Measurements from ENCODE around the gene KRTAP10-10. TPM values are rescaled to one million over a fixed set of nuclear protein-coding genes. Genes with fewer than 3 reads are reported as not detected.

Gene KRTAP10-10
- total and polyA plus RNA-seq, 5 donors from 2014 or later: not detected

DNA sequence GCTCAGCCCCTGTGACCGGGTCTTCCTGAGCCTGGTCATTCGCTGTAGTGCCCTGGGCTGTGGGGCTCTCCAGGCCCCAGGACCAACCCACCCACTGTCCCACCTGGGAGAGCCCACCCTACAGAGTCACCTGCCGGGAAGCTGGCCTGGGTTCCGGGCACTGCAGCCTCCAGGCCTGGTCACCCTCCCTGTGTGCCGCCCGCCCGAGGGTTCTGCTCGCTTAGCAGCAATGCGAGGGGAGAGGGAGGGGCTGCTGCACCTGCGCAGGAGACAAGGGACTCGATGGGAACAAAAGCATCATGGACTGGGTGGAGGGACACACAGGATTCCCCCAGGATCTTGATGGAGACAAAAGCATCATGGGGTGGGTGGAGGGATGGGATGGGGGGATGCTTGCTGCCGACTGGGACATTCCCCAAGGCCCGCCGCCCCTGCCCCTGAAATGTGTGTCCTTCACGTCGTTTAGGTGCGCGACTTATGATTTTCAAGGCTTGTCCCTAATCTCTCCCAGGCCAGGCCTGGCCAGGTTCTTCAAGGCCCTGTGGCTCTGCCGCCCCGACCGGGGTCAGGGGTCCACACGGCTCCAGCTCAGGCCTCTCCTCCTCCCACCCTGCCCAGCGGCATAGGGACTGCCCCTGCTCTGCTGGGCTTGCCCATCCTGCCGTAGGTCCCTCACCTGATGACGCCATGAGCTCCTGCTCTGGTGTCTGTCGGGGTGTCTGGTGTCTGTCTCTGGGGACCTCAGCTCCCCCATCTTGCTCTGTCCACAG is 23.6 kb upstream of the KRTAP10-10 start:
- peaks cover 0 to 27% (median 8%) of the 10 kb centered on the region in 7 donors for H3K9me3 Mint-ChIP-seq
- H3K36me3 Mint-ChIP-seq: peaks cover 4% of the 10 kb centered on the region
- peaks cover 4% of the 10 kb centered on the region for H3K27me3 ChIP-seq (ENCODE audit: control insufficient read depth, insufficient read depth, low read length)
- ATAC-seq (ENCODE audit: low read depth in 2 of 2) (no peak), DNase-seq (no peak)
- no peak overlapping the region for H3K27ac ChIP-seq (ENCODE audit: insufficient read depth, low read length, poor library complexity, severe bottlenecking)
- H3K36me3 ChIP-seq (ENCODE audit: control insufficient read depth, insufficient read depth, low read length): no peaks in the 10 kb centered on the region
- peaks cover 0 to 36% (median 5%) of the 10 kb centered on the region in 4 donors for H3K4me1 Mint-ChIP-seq
- no peak overlapping the region for H3K4me3 Mint-ChIP-seq
- H3K9me3 ChIP-seq (ENCODE audit: control insufficient read depth in 2 of 2, low read length in 2 of 2): peaks cover 14 to 29% of the 10 kb centered on the region in 2 experiments
- H3K27me3 Mint-ChIP-seq: no peaks in the 10 kb centered on the region
- H3K27ac Mint-ChIP-seq: no peak overlapping the region
- H3K4me1 ChIP-seq (ENCODE audit: control insufficient read depth, insufficient read depth, low read length, poor library complexity, severe bottlenecking): peaks cover 13% of the 10 kb centered on the region
- H3K4me3 ChIP-seq (ENCODE audit: low read depth, low read length): no peak overlapping the region

DNA sequence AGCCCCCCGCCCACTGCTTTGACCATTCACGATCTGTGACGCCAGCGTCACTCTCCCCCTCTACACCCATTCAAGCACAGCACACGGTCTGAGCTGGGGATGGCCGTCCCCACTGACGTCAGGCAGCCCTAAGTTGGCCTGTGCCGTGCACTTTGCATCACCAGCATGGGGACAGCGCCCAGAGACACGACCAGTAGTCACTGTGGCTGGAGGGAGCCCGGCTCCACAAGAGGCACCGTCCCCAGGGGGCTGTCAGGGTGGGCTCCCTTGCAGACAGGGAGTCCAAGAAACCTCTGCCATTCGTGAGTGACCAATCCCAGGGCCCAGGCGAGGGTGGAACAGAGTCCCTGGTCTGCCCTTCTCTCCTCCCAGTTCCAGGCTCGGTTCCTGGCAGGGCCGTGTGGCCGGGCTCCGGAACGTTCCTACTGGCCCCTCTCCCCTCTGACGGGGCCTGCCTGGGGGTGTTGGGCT is 23.0 kb upstream of the KRTAP10-10 start:
- Histone ChIP-seq H3K4me1 (ENCODE audit: control insufficient read depth, insufficient read depth, low read length, poor library complexity, severe bottlenecking) (peaks cover 19% of the 10 kb centered on the region), H3K9me3 (ENCODE audit: control insufficient read depth in 2 of 2, low read length in 2 of 2) (peaks cover 11 to 25% of the 10 kb centered on the region in 2 experiments), H3K36me3 (ENCODE audit: control insufficient read depth, insufficient read depth, low read length) (no peaks in the 10 kb centered on the region), H3K27ac (ENCODE audit: insufficient read depth, low read length, poor library complexity, severe bottlenecking) (no peak overlapping the region), H3K27me3 (ENCODE audit: control insufficient read depth, insufficient read depth, low read length) (peaks cover 2% of the 10 kb centered on the region), H3K4me3 (ENCODE audit: low read depth, low read length) (no peak overlapping the region)
- Mint-ChIP-seq H3K36me3 (peaks cover 4% of the 10 kb centered on the region), H3K27me3 (no peaks in the 10 kb centered on the region), H3K9me3 (peaks cover 1 to 29% (median 9%) of the 10 kb centered on the region in 7 donors), H3K27ac (no peak overlapping the region), H3K4me1 (peaks cover 6 to 42% (median 12%) of the 10 kb centered on the region in 4 donors), H3K4me3 (no peak overlapping the region)
- DNase-seq (no peak), ATAC-seq (ENCODE audit: low read depth in 2 of 2) (no peak)

DNA sequence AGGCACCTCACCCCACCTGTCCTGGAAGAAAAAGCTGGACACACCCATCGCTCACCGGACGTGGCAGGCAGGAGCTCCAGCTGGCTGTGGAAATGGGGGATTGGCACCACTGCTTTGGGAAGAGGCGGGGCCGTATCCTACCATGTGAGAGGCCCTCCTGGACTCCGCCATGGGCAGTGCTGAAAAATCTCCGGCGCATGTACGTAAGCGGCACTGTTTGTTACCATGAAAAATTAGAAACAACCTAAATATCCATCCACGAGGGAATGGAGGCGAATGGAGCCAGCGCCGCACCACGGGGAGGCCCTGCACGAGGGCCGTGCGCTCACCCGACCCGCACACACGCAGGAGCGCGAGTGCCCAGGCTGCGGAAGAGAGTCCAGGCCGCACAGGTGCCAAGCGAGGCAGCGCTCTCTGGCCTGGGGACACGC is 22.2 kb upstream of the KRTAP10-10 start:
- Histone ChIP-seq H3K4me1 (ENCODE audit: control insufficient read depth, insufficient read depth, low read length, poor library complexity, severe bottlenecking) (peaks cover 24% of the 10 kb centered on the region), H3K4me3 (ENCODE audit: low read depth, low read length) (no peak overlapping the region), H3K27me3 (ENCODE audit: control insufficient read depth, insufficient read depth, low read length) (no peaks in the 10 kb centered on the region), H3K9me3 (ENCODE audit: control insufficient read depth in 2 of 2, low read length in 2 of 2) (peaks cover 5 to 21% of the 10 kb centered on the region in 2 experiments), H3K27ac (ENCODE audit: insufficient read depth, low read length, poor library complexity, severe bottlenecking) (no peak overlapping the region), H3K36me3 (ENCODE audit: control insufficient read depth, insufficient read depth, low read length) (no peaks in the 10 kb centered on the region)
- Mint-ChIP-seq H3K27ac (no peak overlapping the region), H3K9me3 (peaks cover 1 to 28% (median 12%) of the 10 kb centered on the region in 7 donors), H3K4me3 (peak overlapping the region in 1 of 4 donors; percentile 48), H3K27me3 (no peaks in the 10 kb centered on the region), H3K4me1 (peaks cover 14 to 50% (median 19%) of the 10 kb centered on the region in 4 donors), H3K36me3 (peaks cover 5% of the 10 kb centered on the region)
- ATAC-seq (ENCODE audit: low read depth in 2 of 2): no peak
- DNase-seq: no peak

DNA sequence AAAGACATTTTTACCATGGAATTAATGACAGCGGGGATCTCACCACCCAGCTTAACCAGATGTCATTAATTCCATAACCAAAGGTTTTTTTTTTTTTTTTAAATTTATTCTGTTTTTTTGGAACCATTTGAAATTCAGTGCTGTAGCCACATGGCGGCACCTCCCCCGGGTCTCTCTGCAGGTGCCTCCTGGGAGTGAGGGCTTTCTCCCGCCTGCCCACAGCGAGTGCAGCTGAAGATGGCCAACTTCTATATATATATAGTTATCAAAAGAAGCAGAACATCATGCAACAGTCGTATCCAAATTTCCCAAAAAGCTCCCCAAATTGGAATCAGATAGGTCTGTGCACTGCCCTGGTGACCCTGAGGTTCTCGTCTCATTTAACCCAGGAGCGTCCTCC is 21.7 kb upstream of the KRTAP10-10 start:
- Mint-ChIP-seq H3K4me1 (peaks cover 17 to 53% (median 21%) of the 10 kb centered on the region in 4 donors), H3K27ac (no peak overlapping the region), H3K27me3 (no peaks in the 10 kb centered on the region), H3K4me3 (no peak overlapping the region), H3K36me3 (peaks cover 4% of the 10 kb centered on the region), H3K9me3 (peaks cover 3 to 26% (median 14%) of the 10 kb centered on the region in 7 donors)
- DNase-seq: no peak
- H3K4me3 ChIP-seq (ENCODE audit: low read depth, low read length): no peak overlapping the region
- H3K27me3 ChIP-seq (ENCODE audit: control insufficient read depth, insufficient read depth, low read length): no peaks in the 10 kb centered on the region
- no peak overlapping the region for H3K27ac ChIP-seq (ENCODE audit: insufficient read depth, low read length, poor library complexity, severe bottlenecking)
- peaks cover 9 to 20% of the 10 kb centered on the region in 2 experiments for H3K9me3 ChIP-seq (ENCODE audit: control insufficient read depth in 2 of 2, low read length in 2 of 2)
- ATAC-seq (ENCODE audit: low read depth in 2 of 2): no peak
- peaks cover 24% of the 10 kb centered on the region for H3K4me1 ChIP-seq (ENCODE audit: control insufficient read depth, insufficient read depth, low read length, poor library complexity, severe bottlenecking)
- H3K36me3 ChIP-seq (ENCODE audit: control insufficient read depth, insufficient read depth, low read length): no peaks in the 10 kb centered on the region

DNA sequence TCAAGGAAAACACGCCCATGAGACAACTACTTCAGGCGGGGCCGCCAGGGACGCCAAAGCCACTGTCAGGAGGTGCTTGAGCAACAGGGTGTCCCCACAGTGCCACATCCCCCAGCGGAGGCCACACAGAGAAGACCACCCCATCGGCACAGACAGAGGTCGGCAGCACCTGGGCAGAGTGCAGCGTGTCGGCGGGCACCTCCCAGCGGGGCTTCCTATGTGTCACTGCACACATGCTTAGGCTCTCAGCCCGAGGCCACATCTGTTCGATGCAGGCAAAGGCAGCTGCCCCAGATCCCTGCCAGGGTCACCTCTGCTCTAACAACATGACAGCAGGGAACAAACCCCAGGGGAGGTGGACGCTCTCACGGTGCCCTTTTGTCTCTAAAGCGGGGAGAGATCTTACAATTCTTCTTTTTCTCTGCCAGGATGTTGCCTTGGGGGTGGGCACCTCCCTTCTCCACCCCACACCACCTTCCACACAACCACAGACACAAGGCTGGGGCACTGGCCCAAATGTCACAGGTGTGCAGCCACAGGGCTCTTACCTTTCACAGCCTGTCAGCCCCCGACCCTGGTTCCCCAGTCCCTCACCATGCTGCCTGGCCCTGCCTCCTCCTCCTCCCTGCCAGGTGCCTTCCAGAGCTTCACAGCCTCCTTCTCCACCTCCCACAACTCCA is 21.1 kb upstream of the KRTAP10-10 start:
- Mint-ChIP-seq H3K4me1 (peaks cover 17 to 56% (median 21%) of the 10 kb centered on the region in 4 donors), H3K4me3 (no peak overlapping the region), H3K36me3 (peaks cover 4% of the 10 kb centered on the region), H3K27ac (peak overlapping the region in 2 of 3 donors; percentile 68 to 71), H3K27me3 (no peaks in the 10 kb centered on the region), H3K9me3 (peaks cover 5 to 26% (median 16%) of the 10 kb centered on the region in 7 donors)
- Histone ChIP-seq H3K9me3 (ENCODE audit: control insufficient read depth in 2 of 2, low read length in 2 of 2) (peaks cover 11 to 15% of the 10 kb centered on the region in 2 experiments), H3K27me3 (ENCODE audit: control insufficient read depth, insufficient read depth, low read length) (no peaks in the 10 kb centered on the region), H3K36me3 (ENCODE audit: control insufficient read depth, insufficient read depth, low read length) (no peaks in the 10 kb centered on the region), H3K4me3 (ENCODE audit: low read depth, low read length) (no peak overlapping the region), H3K27ac (ENCODE audit: insufficient read depth, low read length, poor library complexity, severe bottlenecking) (no peak overlapping the region), H3K4me1 (ENCODE audit: control insufficient read depth, insufficient read depth, low read length, poor library complexity, severe bottlenecking) (peaks cover 24% of the 10 kb centered on the region)
- no peak for ATAC-seq (ENCODE audit: low read depth in 2 of 2)
- DNase-seq: no peak

DNA sequence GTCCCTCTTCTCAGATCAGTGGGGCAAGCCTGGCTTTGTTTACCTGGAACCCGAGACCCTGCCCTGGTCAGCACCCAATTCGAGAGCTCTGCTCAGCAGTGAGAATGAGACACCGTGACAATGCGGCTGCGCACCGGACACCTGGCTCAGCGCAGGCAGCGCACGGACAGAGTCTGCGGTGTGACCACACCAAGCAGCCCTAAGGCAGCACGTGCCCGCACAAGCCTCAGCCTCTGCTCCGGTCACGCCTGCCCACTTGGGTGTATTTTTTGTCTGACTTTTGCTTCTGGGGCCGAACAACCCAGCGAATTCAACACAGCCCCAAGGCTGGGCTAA is 20.6 kb upstream of the KRTAP10-10 start:
- Mint-ChIP-seq H3K9me3 (peaks cover 3 to 22% (median 16%) of the 10 kb centered on the region in 7 donors), H3K4me1 (peaks cover 17 to 56% (median 21%) of the 10 kb centered on the region in 4 donors), H3K4me3 (no peak overlapping the region), H3K27me3 (no peaks in the 10 kb centered on the region), H3K27ac (peak overlapping the region in 2 of 3 donors; percentile 68 to 71), H3K36me3 (peaks cover 4% of the 10 kb centered on the region)
- Histone ChIP-seq H3K27me3 (ENCODE audit: control insufficient read depth, insufficient read depth, low read length) (no peaks in the 10 kb centered on the region), H3K4me3 (ENCODE audit: low read depth, low read length) (no peak overlapping the region), H3K9me3 (ENCODE audit: control insufficient read depth in 2 of 2, low read length in 2 of 2) (peaks cover 10% of the 10 kb centered on the region in 2 experiments), H3K27ac (ENCODE audit: insufficient read depth, low read length, poor library complexity, severe bottlenecking) (no peak overlapping the region), H3K4me1 (ENCODE audit: control insufficient read depth, insufficient read depth, low read length, poor library complexity, severe bottlenecking) (peaks cover 24% of the 10 kb centered on the region), H3K36me3 (ENCODE audit: control insufficient read depth, insufficient read depth, low read length) (no peaks in the 10 kb centered on the region)
- ATAC-seq (ENCODE audit: low read depth in 2 of 2): no peak
- DNase-seq: no peak

DNA sequence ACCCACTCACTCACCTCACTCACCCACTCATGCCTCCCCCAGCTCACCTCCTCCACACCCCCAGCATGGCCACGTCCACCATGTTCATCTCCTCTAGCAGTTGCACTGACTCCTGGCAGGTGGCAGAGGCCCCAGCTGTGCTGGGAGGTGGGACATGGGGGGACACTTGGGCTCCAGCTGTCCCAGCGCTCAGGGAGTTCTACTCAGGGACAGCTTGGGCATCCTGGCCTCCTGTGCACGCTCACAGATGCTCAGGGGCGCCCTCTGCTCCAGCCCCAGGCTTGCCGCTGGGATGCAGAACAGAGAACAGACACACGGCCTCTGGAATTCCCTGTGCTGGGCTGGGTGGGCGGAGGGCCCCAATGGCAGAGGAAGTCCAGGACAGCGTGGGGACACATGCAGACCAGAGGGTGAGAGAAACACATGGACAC is 20.1 kb upstream of the KRTAP10-10 start:
- H3K27ac ChIP-seq (ENCODE audit: insufficient read depth, low read length, poor library complexity, severe bottlenecking): no peak overlapping the region
- DNase-seq (no peak), ATAC-seq (ENCODE audit: low read depth in 2 of 2) (no peak)
- Mint-ChIP-seq H3K4me1 (peaks cover 17 to 56% (median 21%) of the 10 kb centered on the region in 4 donors), H3K27me3 (no peaks in the 10 kb centered on the region), H3K9me3 (peaks cover 5 to 22% (median 16%) of the 10 kb centered on the region in 7 donors), H3K36me3 (peaks cover 4% of the 10 kb centered on the region), H3K4me3 (no peak overlapping the region), H3K27ac (peak overlapping the region; percentile 20 to 93 (median 68))
- H3K36me3 ChIP-seq (ENCODE audit: control insufficient read depth, insufficient read depth, low read length): no peaks in the 10 kb centered on the region
- H3K4me3 ChIP-seq (ENCODE audit: low read depth, low read length): no peak overlapping the region
- peaks cover 6 to 8% of the 10 kb centered on the region in 2 experiments for H3K9me3 ChIP-seq (ENCODE audit: control insufficient read depth in 2 of 2, low read length in 2 of 2)
- H3K27me3 ChIP-seq (ENCODE audit: control insufficient read depth, insufficient read depth, low read length): no peaks in the 10 kb centered on the region
- peaks cover 24% of the 10 kb centered on the region for H3K4me1 ChIP-seq (ENCODE audit: control insufficient read depth, insufficient read depth, low read length, poor library complexity, severe bottlenecking)

All from CD4-positive, CD25-positive, alpha-beta regulatory T cell (primary cell).